Activated naive CD8-positive, alpha-beta T cell treated with anti-CD3 and anti-CD28 coated beads, Interleukin-2, amount 50 U/mL, for 24 hours (primary cell): ENCODE measurements around the gene DUSP3.
"Not testable (repeated sequence)": the region's sequence is repeated elsewhere in the genome, so short reads cannot be mapped to it uniquely, and the experiment has no call there.

Experiments used
- ATAC-seq: fragments of 150-1000 bp; cut with Tn5 transposase; one replicate; pipeline ENCODE4 v1.10.0; 2021
- DNase-seq: peaks from one replicate; pipeline ENCODE4 v3.0.0; 2021
- H3K27ac Mint-ChIP-seq: one replicate; pipeline ENCODE4 v1.8.0; 2021; ENCODE audit warnings: mild to moderate bottlenecking, mixed read lengths
- H3K27me3 Mint-ChIP-seq: one replicate; pipeline ENCODE4 v1.8.0; 2021; ENCODE audit warnings: mixed read lengths
- H3K36me3 Mint-ChIP-seq: one replicate; pipeline ENCODE4 v1.8.0; 2021; ENCODE audit warnings: low read depth, mixed read lengths
- H3K4me1 Mint-ChIP-seq: one replicate; pipeline ENCODE4 v1.8.0; 2021; ENCODE audit warnings: mixed read lengths
- H3K4me3 Mint-ChIP-seq: one replicate; pipeline ENCODE4 v1.8.0; 2021; ENCODE audit warnings: mild to moderate bottlenecking, moderate library complexity, mixed read lengths
- H3K9me3 Mint-ChIP-seq: one replicate; pipeline ENCODE4 v1.8.0; 2021; ENCODE audit warnings: mixed read lengths

Gene DUSP3

DNA sequence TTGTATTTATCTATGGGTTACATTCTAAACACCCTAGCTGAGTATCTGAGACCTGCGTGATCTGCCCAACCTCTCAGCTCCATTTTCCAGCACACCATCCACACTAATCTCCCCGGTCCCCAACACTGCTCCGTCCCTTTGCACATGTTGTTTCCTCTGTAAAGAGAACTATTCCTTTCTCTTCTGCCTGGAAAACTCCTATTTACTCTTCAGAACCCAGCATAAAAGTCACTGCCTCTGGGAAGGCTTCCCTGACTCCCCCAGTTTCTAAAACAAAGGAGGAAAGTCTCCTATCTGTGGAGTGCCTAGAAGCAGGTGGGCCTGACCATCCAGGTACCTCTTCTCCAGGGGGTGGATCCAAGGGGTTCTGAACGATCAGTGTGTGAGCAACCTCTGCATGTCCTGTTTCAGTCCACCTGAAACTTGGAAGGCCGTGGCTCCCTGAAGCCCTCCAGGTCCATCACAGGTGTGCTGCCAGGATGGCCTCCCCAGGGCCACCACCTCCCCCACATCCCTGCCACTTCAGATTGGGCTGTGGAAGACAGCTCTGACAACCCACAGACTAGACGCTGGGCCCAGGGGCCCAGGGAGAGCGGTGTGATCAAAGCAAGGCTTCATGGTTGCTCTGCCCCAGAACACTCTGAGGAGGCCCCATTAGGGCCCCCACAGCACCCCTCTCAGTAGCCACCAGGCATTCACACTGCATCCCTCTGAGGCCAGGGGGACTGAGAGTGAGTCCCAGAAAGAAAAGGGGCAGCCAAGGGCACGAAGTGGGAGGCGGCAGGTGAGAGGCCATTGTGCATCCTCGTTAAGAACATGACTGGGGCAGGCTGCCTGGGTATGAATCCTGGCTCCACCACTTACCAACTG is 33.9 kb upstream of the DUSP3 start:
- DNase-seq (no peak), ATAC-seq (no peak)
- H3K27ac Mint-ChIP-seq = no peak overlapping the region
- no peak overlapping the region for H3K4me3 Mint-ChIP-seq
- H3K4me1 Mint-ChIP-seq = no peaks in the 10 kb centered on the region
- no peaks in the 10 kb centered on the region for H3K9me3 Mint-ChIP-seq
- peaks cover 6% of the 10 kb centered on the region for H3K27me3 Mint-ChIP-seq
- H3K36me3 Mint-ChIP-seq = no peaks in the 10 kb centered on the region

DNA sequence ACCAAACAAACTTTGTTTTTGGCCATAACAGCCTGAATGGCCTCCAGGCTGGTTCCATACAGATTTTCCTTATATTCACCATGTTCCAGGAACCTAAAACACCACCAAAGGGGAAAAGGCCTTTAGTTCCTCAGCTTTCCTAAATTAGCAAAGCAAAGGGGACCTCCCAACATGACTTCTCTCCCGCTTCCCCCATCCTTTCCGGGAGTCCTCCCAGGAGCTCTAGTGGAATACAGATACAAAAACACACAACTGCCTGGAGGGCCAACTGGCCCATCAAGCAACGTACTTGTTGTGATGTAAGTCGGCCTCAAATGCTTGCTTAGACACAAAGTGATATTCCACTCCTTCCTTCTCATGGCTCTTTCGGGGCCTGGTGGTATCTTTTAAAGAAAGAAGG is 32.0 kb upstream of the DUSP3 start:
- H3K36me3 Mint-ChIP-seq = no peaks in the 10 kb centered on the region
- H3K27me3 Mint-ChIP-seq = peaks cover 8% of the 10 kb centered on the region

DNA sequence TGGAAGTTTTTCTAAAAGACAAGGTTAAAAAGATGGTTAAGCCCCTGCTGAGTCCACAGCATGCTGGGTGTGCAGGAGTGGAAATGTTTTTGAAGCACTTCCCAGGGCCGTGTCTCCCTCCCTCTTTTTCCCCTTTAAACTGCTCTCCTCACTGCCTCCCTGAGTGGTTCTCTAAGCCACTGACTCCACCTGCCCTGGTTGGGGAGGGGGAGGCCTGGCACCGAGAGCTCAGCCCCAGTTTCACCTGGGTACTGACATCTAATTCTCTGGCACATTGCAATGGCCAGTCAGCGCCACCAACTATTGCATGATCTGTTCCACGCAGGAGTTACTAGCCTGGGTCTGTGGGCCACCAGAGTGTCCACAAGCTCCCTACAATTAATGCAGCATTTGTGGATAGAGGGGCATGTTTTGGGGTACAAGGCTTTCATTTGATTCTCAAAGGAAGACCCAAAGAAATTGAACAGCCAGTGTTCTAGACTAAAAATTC is 31.5 kb upstream of the DUSP3 start:
- Mint-ChIP-seq H3K27ac (no peak overlapping the region), H3K4me3 (no peak overlapping the region), H3K9me3 (no peaks in the 10 kb centered on the region), H3K27me3 (peaks cover 8% of the 10 kb centered on the region), H3K36me3 (no peaks in the 10 kb centered on the region), H3K4me1 (no peaks in the 10 kb centered on the region)
- no peak for ATAC-seq
- DNase-seq = no peak

More for the DNA sequence above, 32.0 kb upstream of the DUSP3 start:
- Mint-ChIP-seq H3K9me3 (no peaks in the 10 kb centered on the region), H3K4me1 (no peaks in the 10 kb centered on the region), H3K4me3 (no peak overlapping the region), H3K27ac (no peak overlapping the region)
- DNase-seq (no peak), ATAC-seq (no peak)

DNA sequence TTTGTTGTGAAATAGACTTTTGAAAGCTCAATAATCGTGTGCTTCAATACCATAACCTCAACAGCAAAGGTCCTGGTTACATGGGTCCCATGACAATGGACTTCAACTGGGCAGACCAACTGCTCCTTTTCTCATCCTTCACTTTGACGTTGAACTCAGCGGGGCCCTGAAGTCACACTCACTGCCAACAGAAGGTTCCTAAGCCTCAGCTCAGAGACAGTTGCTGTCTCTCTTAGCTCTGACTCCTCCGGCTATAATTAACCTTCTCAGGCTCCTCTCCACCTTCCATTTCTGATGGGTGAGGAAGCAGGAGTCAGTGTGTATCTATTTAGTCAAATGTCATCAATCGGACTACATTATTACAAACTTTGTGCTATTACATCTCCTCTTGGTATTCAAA is 30.3 kb upstream of the DUSP3 start:
- Mint-ChIP-seq H3K36me3 (no peaks in the 10 kb centered on the region), H3K9me3 (no peaks in the 10 kb centered on the region), H3K4me3 (no peak overlapping the region), H3K27ac (no peak overlapping the region), H3K27me3 (peaks cover 19% of the 10 kb centered on the region), H3K4me1 (no peaks in the 10 kb centered on the region)
- ATAC-seq (no peak), DNase-seq (no peak)

DNA sequence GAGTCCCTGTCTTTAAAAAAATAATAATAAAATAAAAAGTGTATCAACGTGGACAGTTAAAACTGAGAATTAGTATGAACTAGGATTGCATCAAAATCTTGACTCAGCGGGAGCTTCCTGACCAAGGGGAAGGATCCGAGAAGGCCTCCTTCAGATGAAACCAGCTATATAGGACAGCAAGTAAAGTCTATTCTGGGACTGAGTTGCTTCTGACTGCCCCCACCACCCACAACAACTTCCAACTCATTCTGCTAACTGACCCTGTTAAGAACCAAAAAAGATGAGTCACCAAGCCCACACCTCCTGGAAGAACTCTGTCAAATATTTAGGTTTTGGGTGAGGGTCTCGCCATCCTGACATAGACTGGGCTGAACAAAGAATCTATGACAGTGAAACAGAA is 29.3 kb upstream of the DUSP3 start:
- Mint-ChIP-seq H3K4me3 (no peak overlapping the region), H3K9me3 (no peaks in the 10 kb centered on the region), H3K36me3 (no peaks in the 10 kb centered on the region), H3K27me3 (peaks cover 22% of the 10 kb centered on the region), H3K4me1 (no peaks in the 10 kb centered on the region), H3K27ac (no peak overlapping the region)
- DNase-seq (no peak), ATAC-seq (no peak)

DNA sequence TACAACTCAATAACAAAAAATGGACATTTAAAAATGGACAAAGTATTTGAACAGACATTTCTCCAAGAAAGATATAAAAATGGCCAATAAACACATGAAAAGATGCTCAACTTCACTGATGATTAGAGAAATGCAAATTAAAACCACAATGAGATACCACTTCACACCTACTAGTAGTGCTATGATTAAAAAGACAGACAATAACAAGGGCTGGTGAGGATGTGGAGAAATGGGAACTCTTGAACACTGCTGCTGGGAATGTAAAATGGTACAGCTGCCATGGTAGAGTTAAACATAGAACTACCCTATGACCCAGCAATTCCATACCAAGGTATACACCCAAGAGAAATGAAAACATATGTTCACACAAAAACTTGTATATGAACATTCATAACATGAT is 26.3 kb upstream of the DUSP3 start:
- Mint-ChIP-seq H3K4me3 (no peak overlapping the region), H3K27ac (no peak overlapping the region), H3K36me3 (no peaks in the 10 kb centered on the region)

DNA sequence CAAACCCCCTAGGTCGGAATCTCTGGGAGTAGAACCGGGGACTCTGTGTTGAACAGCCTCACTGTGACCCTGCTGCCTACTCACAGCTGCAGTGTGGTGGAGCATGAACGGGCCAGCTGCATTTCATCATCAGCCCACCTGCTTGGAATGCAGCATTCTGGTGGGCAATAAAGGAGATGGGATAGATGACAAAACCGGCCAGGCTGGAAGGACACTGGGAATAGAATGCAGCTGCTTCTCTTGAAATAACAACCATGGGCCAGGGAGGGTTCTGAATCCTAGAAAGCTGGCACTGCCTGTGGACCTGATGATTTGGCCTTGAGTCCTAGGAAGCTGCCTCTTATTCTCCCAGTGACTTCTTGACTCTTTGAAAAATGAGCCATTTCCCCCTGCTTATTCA is 25.0 kb upstream of the DUSP3 start:
- no peaks in the 10 kb centered on the region for H3K36me3 Mint-ChIP-seq
- no peak overlapping the region for H3K4me3 Mint-ChIP-seq
- ATAC-seq = no peak
- no peak for DNase-seq
- H3K27me3 Mint-ChIP-seq = peaks cover 23% of the 10 kb centered on the region
- H3K4me1 Mint-ChIP-seq = no peaks in the 10 kb centered on the region
- H3K9me3 Mint-ChIP-seq = no peaks in the 10 kb centered on the region
- H3K27ac Mint-ChIP-seq = no peak overlapping the region

More for the DNA sequence above, 26.3 kb upstream of the DUSP3 start:
- peaks cover 20% of the 10 kb centered on the region for H3K27me3 Mint-ChIP-seq
- no peaks in the 10 kb centered on the region for H3K4me1 Mint-ChIP-seq
- no peaks in the 10 kb centered on the region for H3K9me3 Mint-ChIP-seq
- DNase-seq (no peak), ATAC-seq (no peak)

DNA sequence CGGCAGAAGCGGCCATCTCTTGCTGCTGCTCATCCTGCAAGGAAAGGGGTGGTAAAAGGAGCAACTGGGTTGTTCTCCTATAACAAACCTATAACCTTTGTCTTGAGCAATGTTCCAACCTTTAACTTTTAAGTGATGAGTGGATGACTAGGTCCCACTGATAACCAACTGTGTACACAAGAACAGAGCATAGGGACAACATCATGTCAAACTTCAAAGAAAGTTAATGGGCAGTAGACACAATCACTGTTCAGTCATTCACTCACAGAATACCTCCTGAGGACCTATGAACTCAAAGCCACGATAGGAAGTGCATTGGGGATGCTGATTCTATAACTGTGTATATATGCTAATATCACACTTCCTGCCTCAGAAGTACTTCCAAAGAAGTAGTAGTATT is 23.1 kb upstream of the DUSP3 start:
- Mint-ChIP-seq H3K27me3 (peaks cover 27% of the 10 kb centered on the region), H3K4me3 (no peak overlapping the region), H3K9me3 (no peaks in the 10 kb centered on the region)

DNA sequence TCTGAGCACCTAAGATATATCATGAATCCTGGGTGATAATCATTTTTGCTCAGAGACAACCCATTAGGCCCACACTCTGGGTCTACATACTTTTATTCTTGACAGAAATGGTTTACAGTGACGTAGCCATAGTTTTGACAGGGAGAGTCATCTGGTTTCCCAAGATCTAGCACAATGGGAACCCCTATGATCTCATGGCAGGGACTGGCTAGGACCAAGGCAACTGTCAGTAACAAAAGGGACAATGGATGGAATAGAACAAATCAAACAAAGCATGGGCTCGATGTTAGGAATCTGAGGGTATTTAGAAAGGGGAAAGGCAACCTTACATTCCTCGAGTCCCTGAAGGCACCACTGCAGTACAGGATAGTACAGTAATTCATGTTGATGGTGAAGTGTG is 22.0 kb upstream of the DUSP3 start:
- no peak for ATAC-seq
- H3K9me3 Mint-ChIP-seq = no peaks in the 10 kb centered on the region
- H3K27me3 Mint-ChIP-seq = peaks cover 35% of the 10 kb centered on the region

More for the DNA sequence above, 23.1 kb upstream of the DUSP3 start:
- DNase-seq (no peak), ATAC-seq (no peak)
- Mint-ChIP-seq H3K36me3 (no peaks in the 10 kb centered on the region), H3K4me1 (no peaks in the 10 kb centered on the region), H3K27ac (no peak overlapping the region)

DNA sequence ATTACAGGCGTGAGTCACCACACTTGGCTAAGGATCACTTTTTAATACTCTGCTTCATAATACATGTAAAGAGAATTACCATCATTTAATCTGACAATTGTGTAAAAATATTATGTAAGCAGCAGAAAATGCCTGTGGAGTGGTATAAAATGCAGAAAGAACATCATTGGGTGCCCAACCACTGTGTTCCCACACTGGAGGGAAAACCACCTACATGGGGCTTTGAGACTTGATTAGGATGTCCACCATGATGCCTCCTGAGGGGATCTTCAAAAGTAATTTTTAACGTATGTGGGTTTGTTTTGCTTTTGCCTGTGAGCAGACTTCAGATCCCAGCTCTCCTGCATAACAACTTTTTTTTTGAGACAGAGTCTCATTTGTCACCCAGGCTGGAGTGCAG is 20.3 kb upstream of the DUSP3 start:
- Mint-ChIP-seq H3K4me1 (no peaks in the 10 kb centered on the region), H3K27me3 (peaks cover 26% of the 10 kb centered on the region), H3K9me3 (no peaks in the 10 kb centered on the region), H3K27ac (no peak overlapping the region), H3K36me3 (no peaks in the 10 kb centered on the region), H3K4me3 (no peak overlapping the region)
- ATAC-seq (no peak), DNase-seq (no peak)

More for the DNA sequence above, 22.0 kb upstream of the DUSP3 start:
- Mint-ChIP-seq H3K4me1 (no peaks in the 10 kb centered on the region), H3K27ac (no peak overlapping the region), H3K36me3 (no peaks in the 10 kb centered on the region), H3K4me3 (no peak overlapping the region)
- no peak for DNase-seq

DNA sequence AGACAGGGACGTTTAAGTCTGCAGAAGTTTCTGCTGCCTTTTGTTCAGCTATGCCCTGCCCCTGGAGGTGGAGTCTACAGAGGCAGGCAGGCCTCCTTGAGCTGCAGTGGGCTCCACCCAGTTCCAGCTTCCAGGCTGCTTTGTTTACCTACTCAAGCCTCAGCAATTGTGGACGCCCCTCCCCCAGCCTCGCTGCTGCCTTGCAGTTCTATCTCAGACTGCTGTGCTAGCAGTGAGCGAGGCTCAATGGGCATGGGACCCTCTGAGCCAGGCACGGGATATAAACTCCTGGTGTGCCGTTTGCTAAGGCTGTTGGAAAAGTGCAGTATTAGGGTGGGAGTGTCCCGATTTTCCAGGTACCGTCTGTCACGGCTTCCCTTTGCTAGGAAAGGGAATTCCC is 19.2 kb upstream of the DUSP3 start:
- H3K4me3 Mint-ChIP-seq, H3K9me3 Mint-ChIP-seq, ATAC-seq, H3K27ac Mint-ChIP-seq, H3K36me3 Mint-ChIP-seq, DNase-seq, H3K4me1 Mint-ChIP-seq: not testable (repeated sequence)
- peaks cover 21% of the 10 kb centered on the region for H3K27me3 Mint-ChIP-seq

DNA sequence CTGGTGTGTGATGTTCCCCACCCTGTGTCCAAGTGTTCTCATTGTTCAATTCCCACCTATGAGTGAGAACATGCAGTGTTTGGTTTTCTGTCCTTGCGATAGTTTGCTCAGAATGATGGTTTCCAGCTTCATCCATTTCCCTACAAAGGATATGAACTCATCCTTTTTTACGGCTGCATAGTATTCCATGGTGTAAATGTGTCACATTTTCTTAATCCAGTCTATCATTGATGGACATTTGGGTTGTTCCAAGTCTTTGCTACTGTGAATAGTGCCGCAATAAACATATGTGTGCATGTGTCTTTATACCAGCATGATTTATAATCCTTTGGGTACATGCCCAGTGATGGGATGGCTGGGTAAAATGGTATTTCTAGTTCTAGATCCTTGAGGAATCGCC is 13.9 kb upstream of the DUSP3 start:
- not testable (repeated sequence) for H3K9me3 Mint-ChIP-seq, H3K27ac Mint-ChIP-seq, DNase-seq, H3K36me3 Mint-ChIP-seq, ATAC-seq, H3K4me1 Mint-ChIP-seq, H3K4me3 Mint-ChIP-seq
- H3K27me3 Mint-ChIP-seq = peaks cover 23% of the 10 kb centered on the region

DNA sequence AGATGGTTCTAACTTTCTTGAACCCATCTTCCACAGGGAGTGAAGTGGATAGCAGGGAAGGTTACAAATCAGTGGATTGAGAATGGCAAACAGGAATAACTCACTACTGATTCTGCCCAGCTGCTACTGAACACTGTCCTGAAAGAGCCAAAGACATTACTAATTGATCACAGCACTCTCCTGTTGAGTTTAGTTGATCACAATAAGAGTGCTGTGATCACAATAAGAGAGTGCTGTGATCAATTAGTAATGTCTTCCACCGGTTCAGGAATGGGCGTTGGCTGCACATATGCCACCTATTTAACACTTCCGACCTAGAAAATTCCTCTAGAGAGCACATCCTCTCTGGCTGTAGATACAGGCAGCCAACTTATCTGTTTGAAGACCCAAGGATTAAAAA is 12.8 kb upstream of the DUSP3 start:
- DNase-seq (no peak), ATAC-seq (peak; percentile 46)
- H3K9me3 Mint-ChIP-seq = no peaks in the 10 kb centered on the region
- H3K27me3 Mint-ChIP-seq = peaks cover 17% of the 10 kb centered on the region
- no peak overlapping the region for H3K4me3 Mint-ChIP-seq
- no peak overlapping the region for H3K27ac Mint-ChIP-seq
- H3K4me1 Mint-ChIP-seq = no peaks in the 10 kb centered on the region
- no peaks in the 10 kb centered on the region for H3K36me3 Mint-ChIP-seq

DNA sequence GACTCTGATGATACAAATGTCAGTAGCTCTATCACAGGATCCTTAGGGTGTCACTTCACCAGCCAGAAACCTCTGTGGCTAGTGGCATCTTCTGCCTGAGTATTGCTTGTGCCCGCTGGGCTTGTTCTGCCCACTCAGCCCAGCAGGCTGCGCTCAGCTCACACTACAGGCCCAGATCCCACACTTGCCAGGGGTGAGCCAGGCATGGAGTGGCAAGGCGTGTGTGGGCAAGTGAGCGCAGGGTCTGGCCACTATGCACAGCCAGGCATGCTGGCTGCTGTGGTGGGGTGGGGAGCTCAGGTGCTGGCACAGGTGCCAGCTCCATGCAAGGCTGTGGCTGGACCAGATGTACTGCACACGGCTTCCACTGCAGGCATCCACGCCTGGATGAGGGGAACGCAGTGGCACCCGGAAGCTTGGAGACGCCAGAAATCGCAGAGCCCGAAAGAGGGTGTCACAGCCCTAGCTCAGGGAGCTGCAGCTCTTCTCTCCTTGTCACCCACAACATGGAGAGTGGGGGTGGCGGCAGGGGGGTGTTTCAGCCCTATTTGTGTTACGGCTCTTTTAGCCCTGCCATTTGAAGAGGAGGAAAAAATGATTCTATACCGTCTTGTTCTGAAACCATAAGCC is 11.6 kb upstream of the DUSP3 start:
- Mint-ChIP-seq H3K4me1 (no peaks in the 10 kb centered on the region), H3K27me3 (peaks cover 7% of the 10 kb centered on the region), H3K4me3 (no peak overlapping the region), H3K36me3 (no peaks in the 10 kb centered on the region), H3K27ac (no peak overlapping the region), H3K9me3 (no peaks in the 10 kb centered on the region)
- DNase-seq (no peak), ATAC-seq (peak; percentile 43)

DNA sequence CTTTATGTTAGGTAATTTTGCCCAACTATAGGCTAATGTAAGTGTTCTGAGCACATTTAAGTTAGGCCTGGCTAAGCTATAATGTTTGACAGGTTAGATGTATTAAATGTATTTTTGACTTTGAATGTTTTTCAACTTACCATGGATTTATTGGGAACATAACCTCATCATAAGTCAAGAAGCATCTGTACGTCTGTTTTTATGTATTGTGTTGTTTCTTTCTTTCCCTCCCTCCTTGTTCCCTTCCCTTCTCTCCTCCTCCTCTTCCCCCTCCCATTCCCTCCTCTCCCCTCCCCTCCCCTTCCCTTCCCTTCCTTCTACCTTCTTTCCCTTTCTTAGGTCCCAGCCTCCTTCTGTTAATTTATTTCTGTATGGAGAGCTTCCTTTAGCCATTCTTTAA is 10.7 kb upstream of the DUSP3 start:
- no peak overlapping the region for H3K4me3 Mint-ChIP-seq
- DNase-seq (no peak), ATAC-seq (no peak)
- peaks cover 12% of the 10 kb centered on the region for H3K27me3 Mint-ChIP-seq
- H3K27ac Mint-ChIP-seq = no peak overlapping the region
- no peaks in the 10 kb centered on the region for H3K9me3 Mint-ChIP-seq
- H3K36me3 Mint-ChIP-seq = no peaks in the 10 kb centered on the region
- H3K4me1 Mint-ChIP-seq = no peaks in the 10 kb centered on the region
